ENCODE results near the gene SWSAP1.
A peak's percentile ranks its signal among the peaks of the same experiment; 100 is the strongest.
"Not testable (repeated sequence)": the region's sequence is repeated elsewhere in the genome, so short reads cannot be mapped to it uniquely, and the experiment has no call there.

The SWSAP1 gene

DNA sequence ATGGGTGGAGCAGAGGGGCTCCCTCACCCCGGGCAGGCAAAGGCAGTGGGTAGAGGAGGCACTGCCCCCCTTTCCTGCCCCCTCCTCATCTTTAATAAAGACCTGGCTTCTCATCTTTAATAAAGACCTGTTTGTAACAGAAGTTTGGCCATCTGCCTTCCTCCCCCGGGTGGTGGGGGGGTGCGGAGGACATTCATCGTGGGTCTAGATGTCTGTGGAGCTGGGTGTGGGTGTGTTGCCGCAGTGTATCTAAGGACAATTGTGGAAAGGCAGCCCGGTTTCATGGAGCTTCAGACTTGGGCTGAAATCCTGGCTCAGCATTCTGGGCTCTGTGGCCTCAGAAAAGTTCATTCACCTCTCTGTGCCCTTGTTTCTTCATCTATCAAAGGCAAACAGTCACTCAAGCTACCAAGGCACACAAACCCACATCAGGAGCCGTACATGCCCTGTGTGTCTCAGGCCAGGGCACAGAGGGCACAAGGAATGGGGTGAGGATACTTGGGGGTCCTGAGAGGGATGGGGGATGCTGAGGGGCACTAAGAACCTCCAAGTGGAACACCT is 8.8 kb upstream of the SWSAP1 start:
- Histone ChIP-seq H3K9me3 (ENCODE audit: control insufficient read depth in 2 of 2, low read length in 2 of 2) (no peaks in the 10 kb centered on the region), H3K27me3 (ENCODE audit: control insufficient read depth in 1 of 2, insufficient read depth in 2 of 2, low read length in 2 of 2) (no peaks in the 10 kb centered on the region), H3K36me3 (ENCODE audit: control insufficient read depth in 2 of 2, insufficient read depth in 2 of 2, low read length in 2 of 2) (peaks cover 14 to 24% of the 10 kb centered on the region in 2 donors), H3K4me3 (ENCODE audit: low read length in 2 of 2) (no peak overlapping the region), H3K4me1 (ENCODE audit: control insufficient read depth, insufficient read depth, low read length) (no peaks in the 10 kb centered on the region), H3K27ac (ENCODE audit: low read length) (no peak overlapping the region), H3K9ac (ENCODE audit: low read length in 2 of 2) (no peak overlapping the region)

DNA sequence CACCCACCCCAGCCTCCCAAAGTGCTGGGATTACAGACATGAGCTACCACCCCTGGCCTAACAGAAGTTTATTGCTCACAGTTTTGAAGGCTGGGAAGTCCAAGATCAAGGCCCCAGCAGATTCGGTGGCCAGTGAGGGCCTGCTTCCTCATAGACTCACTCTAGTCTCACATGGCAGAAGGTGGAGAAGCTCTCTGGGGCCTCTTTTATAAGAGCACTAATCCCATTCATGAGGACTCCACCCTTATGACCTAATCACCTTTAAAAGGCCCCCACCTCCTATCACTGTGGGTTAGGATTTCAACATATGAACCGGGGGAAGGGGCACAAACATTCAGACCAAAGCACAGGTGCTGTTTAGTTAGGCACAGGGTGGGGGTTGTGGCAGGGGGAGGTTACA is 6.9 kb upstream of the SWSAP1 start:
- Histone ChIP-seq H3K4me1 (ENCODE audit: control insufficient read depth, insufficient read depth, low read length) (no peaks in the 10 kb centered on the region), H3K4me3 (ENCODE audit: low read length in 2 of 2) (no peak overlapping the region), H3K9me3 (ENCODE audit: control insufficient read depth in 2 of 2, low read length in 2 of 2) (no peaks in the 10 kb centered on the region), H3K36me3 (ENCODE audit: control insufficient read depth in 2 of 2, insufficient read depth in 2 of 2, low read length in 2 of 2) (peaks cover 11 to 14% of the 10 kb centered on the region in 2 donors), H3K9ac (ENCODE audit: low read length in 2 of 2) (no peak overlapping the region), H3K27ac (ENCODE audit: low read length) (no peak overlapping the region), H3K27me3 (ENCODE audit: control insufficient read depth in 1 of 2, insufficient read depth in 2 of 2, low read length in 2 of 2) (no peaks in the 10 kb centered on the region)

DNA sequence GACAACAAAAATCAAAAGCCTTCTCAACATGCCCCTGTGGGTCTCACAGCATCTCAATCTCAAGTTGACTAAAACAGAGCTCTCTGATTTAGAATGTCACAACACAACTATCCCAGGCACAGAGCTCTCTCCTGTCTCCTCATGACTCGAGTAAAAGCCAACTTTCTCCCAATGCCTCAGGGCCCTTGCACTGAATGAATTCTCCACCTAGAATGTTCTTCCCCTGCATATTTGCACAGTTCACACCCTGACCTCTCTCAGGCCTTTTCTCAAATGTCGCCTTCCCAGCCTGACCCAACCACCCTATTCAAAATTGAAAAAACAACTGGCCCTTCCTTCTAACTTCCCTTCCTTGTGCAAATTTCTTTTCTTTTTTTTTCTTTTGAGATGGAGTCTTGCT is 3.7 kb upstream of the SWSAP1 start:
- Histone ChIP-seq H3K36me3 (ENCODE audit: control insufficient read depth in 2 of 2, insufficient read depth in 2 of 2, low read length in 2 of 2) (peaks cover 0 to 2% of the 10 kb centered on the region in 2 donors), H3K9me3 (ENCODE audit: control insufficient read depth in 2 of 2, low read length in 2 of 2) (no peaks in the 10 kb centered on the region), H3K27ac (ENCODE audit: low read length) (no peak overlapping the region)

DNA sequence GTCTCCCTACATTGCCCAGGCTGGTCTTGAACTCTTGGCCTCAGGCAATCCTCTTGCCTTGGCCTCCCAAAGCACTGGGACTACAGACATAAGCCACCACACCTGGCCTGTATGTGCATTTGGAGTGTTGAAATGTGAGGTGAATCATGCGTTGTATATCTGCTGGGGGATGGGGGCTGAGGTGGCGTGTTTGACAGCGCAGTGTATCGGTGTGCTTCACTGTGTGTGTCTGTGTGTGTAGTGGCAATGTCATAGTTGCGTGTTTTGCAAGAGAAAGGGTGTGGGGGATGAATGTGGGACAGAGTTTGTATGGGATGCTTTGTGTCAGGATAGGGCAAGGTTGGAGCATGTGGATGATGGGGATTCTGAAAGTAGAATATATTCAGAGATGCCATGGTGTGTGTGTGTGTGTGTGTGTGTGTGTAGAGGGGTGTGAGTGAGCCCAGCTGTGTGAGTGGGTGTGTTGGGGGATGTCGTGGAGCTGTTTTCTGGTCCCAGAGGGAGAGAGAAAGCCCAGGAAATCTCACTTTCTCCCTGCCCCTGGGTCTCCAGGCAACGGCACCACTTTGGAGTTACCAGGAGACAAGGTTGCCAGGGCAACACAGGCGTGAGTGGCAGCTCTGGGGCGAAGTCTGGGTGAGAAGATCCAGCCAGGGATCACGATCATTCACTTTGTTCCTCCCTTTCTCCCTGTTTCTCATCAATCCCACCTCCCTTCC is 1.1 kb upstream of the SWSAP1 start:
- no peaks in the 10 kb centered on the region for H3K27me3 ChIP-seq (ENCODE audit: control insufficient read depth in 1 of 2, insufficient read depth in 2 of 2, low read length in 2 of 2)
- no peaks in the 10 kb centered on the region for H3K36me3 ChIP-seq (ENCODE audit: control insufficient read depth in 2 of 2, insufficient read depth in 2 of 2, low read length in 2 of 2)
- no peak overlapping the region for H3K27ac ChIP-seq (ENCODE audit: low read length)
- peaks cover 36% of the 10 kb centered on the region for H3K4me1 ChIP-seq (ENCODE audit: control insufficient read depth, insufficient read depth, low read length)
- H3K4me3 ChIP-seq (ENCODE audit: low read length in 2 of 2), result no peak overlapping the region
- no peaks in the 10 kb centered on the region for H3K9me3 ChIP-seq (ENCODE audit: control insufficient read depth in 2 of 2, low read length in 2 of 2)
- H3K9ac ChIP-seq (ENCODE audit: low read length in 2 of 2), result no peak overlapping the region

More for the DNA sequence above, 3.7 kb upstream of the SWSAP1 start:
- H3K4me3 ChIP-seq (ENCODE audit: low read length in 2 of 2), result no peak overlapping the region
- no peak overlapping the region for H3K9ac ChIP-seq (ENCODE audit: low read length in 2 of 2)
- no peaks in the 10 kb centered on the region for H3K27me3 ChIP-seq (ENCODE audit: control insufficient read depth in 1 of 2, insufficient read depth in 2 of 2, low read length in 2 of 2)
- peaks cover 16% of the 10 kb centered on the region for H3K4me1 ChIP-seq (ENCODE audit: control insufficient read depth, insufficient read depth, low read length)

DNA sequence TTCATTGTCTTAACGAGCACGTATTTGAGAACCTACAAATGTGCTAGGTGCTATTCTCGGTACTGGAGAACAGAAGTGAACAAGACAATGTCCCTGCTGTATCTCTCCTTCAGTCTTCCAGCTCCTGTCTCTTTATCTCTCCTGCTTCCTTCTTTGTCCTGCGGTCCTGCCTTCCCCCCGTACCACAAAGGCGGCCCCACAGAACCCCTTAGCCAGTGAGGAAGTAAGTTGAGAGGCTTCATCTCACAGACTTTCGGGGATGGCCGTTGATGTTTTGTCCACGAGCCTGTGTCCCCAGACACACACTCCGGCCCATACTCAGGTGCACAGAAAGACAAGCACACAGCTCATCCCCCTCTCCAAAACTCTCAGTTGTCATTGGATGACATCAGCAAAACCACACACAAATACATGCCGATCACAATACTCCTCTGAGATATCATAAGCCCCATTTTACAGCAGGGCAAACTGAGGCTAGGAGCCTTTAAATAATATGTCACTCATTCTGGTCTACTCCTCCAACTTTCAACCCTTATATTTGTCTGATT is 507 bp upstream of the SWSAP1 start:
- peak overlapping the region; percentile 60 to 90 for H3K4me3 ChIP-seq (ENCODE audit: low read length in 2 of 2)
- H3K27ac ChIP-seq (ENCODE audit: low read length), result peak overlapping the region; percentile 94
- no peaks in the 10 kb centered on the region for H3K27me3 ChIP-seq (ENCODE audit: control insufficient read depth in 1 of 2, insufficient read depth in 2 of 2, low read length in 2 of 2)
- H3K4me1 ChIP-seq (ENCODE audit: control insufficient read depth, insufficient read depth, low read length), result peaks cover 39% of the 10 kb centered on the region
- H3K36me3 ChIP-seq (ENCODE audit: control insufficient read depth in 2 of 2, insufficient read depth in 2 of 2, low read length in 2 of 2), result no peaks in the 10 kb centered on the region
- peak overlapping the region; percentile 48 to 68 for H3K9ac ChIP-seq (ENCODE audit: low read length in 2 of 2)
- no peaks in the 10 kb centered on the region for H3K9me3 ChIP-seq (ENCODE audit: control insufficient read depth in 2 of 2, low read length in 2 of 2)

DNA sequence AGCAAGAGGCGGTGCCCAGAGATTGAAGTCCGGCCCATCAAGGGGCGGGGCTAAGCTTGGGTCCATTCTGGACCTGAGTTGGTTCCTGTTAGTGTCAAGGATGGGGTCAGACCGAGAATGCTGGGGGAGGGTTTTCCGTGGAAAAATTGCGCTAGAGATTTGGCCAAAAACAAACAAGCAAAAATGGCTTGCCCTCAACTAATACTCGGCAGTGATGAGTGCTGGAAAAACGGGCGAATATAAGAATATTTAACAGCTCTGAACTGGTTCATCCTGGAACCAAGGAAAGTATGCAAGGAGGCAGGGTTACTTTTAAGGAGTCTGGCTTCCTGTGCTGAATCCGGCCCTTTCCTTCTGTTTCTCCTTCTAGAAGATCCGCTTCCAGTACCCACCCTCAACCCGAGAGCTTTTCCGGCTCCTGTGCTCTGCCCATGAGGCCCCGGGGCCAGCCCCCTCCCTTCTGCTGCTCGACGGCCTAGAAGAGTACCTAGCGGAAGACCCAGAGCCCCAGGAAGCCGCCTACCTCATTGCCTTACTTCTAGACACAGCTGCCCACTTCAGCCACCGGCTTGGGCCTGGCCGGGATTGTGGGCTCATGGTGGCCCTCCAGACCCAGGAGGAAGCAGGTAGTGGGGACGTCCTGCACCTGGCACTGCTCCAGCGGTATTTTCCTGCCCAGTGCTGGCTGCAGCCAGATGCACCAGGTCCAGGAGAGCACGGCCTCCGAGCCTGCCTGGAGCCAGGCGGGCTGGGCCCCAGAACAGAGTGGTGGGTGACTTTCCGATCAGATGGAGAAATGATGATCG is 880 bp downstream of the SWSAP1 start:
- H3K4me1 ChIP-seq (ENCODE audit: control insufficient read depth, insufficient read depth, low read length), result peaks cover 42% of the 10 kb centered on the region
- H3K27ac ChIP-seq (ENCODE audit: low read length), result peak overlapping the region; percentile 94
- H3K4me3 ChIP-seq (ENCODE audit: low read length in 2 of 2), result peak overlapping the region; percentile 51 to 90
- peak overlapping the region; percentile 64 to 82 for H3K9ac ChIP-seq (ENCODE audit: low read length in 2 of 2)
- H3K27me3 ChIP-seq (ENCODE audit: control insufficient read depth in 1 of 2, insufficient read depth in 2 of 2, low read length in 2 of 2), result no peaks in the 10 kb centered on the region
- H3K36me3 ChIP-seq (ENCODE audit: control insufficient read depth in 2 of 2, insufficient read depth in 2 of 2, low read length in 2 of 2), result no peaks in the 10 kb centered on the region
- H3K9me3 ChIP-seq (ENCODE audit: control insufficient read depth in 2 of 2, low read length in 2 of 2), result no peaks in the 10 kb centered on the region

DNA sequence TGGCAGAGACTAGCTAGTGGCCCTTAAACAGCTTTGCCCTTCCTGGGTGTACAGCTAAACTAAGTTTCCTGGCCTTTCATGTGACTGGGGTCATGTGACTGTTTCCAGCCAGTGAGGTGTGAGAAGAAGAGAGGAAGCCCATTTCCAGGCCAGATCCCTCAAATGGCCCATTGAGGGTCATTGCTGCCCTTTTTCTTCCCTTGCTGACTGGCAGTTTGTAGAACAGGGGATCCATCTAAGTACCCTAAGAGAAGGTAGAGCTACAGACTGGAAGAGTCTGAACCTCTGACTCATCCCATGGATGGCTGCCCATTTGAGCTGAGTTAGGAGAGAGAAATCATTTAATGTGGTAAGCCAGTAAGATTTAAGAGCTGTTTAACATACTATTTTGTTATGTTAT is 2.8 kb downstream of the SWSAP1 start:
- Histone ChIP-seq H3K27ac (ENCODE audit: low read length) (peak overlapping the region; percentile 31), H3K4me1 (ENCODE audit: control insufficient read depth, insufficient read depth, low read length) (peaks cover 57% of the 10 kb centered on the region), H3K9me3 (ENCODE audit: control insufficient read depth in 2 of 2, low read length in 2 of 2) (no peaks in the 10 kb centered on the region), H3K4me3 (ENCODE audit: low read length in 2 of 2) (peak overlapping the region in 1 of 2 donors; percentile 31), H3K27me3 (ENCODE audit: control insufficient read depth in 1 of 2, insufficient read depth in 2 of 2, low read length in 2 of 2) (peaks cover 6% of the 10 kb centered on the region in 2 donors), H3K36me3 (ENCODE audit: control insufficient read depth in 2 of 2, insufficient read depth in 2 of 2, low read length in 2 of 2) (no peaks in the 10 kb centered on the region), H3K9ac (ENCODE audit: low read length in 2 of 2) (no peak overlapping the region)

DNA sequence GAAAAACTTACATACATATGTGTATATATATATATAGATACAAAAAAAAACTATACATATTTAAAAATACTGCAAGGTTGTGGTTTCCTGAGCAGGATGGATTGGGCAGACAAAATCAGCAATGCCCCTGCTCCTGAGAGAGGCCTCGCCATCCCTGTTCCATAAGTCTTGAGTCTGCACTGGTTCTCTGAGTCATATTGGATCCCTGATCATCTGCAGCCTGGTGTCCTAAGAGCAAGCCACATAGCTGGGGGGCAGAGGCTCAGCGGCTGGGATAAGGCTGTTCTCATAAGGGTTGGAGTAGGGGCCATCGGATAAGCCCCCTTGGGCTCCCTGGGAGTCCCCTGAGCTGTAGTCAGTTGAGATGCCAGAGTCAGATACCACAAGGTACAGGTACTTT is 3.3 kb downstream of the SWSAP1 start:
- no peaks in the 10 kb centered on the region for H3K36me3 ChIP-seq (ENCODE audit: control insufficient read depth in 2 of 2, insufficient read depth in 2 of 2, low read length in 2 of 2)
- H3K27ac ChIP-seq (ENCODE audit: low read length), result no peak overlapping the region
- H3K9ac ChIP-seq (ENCODE audit: low read length in 2 of 2), result no peak overlapping the region
- peaks cover 9% of the 10 kb centered on the region in 2 donors for H3K27me3 ChIP-seq (ENCODE audit: control insufficient read depth in 1 of 2, insufficient read depth in 2 of 2, low read length in 2 of 2)
- no peak overlapping the region for H3K4me3 ChIP-seq (ENCODE audit: low read length in 2 of 2)
- H3K9me3 ChIP-seq (ENCODE audit: control insufficient read depth in 2 of 2, low read length in 2 of 2), result no peaks in the 10 kb centered on the region
- peaks cover 58% of the 10 kb centered on the region for H3K4me1 ChIP-seq (ENCODE audit: control insufficient read depth, insufficient read depth, low read length)

DNA sequence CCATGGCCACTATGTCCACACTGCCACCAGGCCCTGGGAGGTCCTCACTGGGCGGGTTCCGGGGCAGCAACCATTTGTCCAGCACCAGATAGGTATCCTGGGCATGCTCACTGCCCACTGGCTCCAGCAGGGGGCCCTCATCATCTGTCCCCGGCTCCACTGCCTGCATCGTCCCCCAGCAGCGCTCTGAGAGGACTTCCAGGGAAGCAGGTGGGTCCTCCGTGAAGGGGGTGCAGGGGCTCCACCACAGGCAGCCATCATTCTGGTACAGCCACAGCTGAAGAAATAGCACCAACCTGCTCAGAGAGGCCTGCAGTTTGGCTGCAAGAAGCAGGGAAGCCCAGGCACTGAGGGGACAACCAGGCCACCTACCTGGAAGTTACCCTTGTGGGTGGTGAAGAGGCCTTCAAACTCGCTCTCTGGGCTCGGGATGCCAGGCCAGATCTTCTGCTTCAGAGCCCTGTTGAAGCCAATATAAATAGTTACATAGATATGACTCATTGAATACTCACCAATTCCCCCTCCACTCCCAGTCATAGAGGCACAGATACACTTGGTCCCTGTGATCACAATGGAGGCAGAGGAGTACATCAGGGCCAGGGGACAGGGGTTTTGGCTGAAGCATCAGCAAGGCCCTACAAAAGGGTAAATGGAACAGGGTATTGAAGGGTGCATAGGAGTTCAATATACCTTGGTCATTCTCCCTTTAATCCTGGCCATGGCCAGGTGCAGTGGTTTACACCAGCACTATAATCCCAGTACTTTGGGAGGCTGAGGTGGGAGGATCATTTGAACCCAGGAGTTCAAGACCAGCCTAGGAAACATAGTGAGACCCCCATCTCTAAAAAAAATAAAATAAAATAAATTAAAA is 4.1 kb downstream of the SWSAP1 start:
- Histone ChIP-seq H3K27me3 (ENCODE audit: control insufficient read depth in 1 of 2, insufficient read depth in 2 of 2, low read length in 2 of 2) (peaks cover 14 to 17% of the 10 kb centered on the region in 2 donors), H3K9ac (ENCODE audit: low read length in 2 of 2) (no peak overlapping the region), H3K4me1 (ENCODE audit: control insufficient read depth, insufficient read depth, low read length) (peaks cover 64% of the 10 kb centered on the region), H3K36me3 (ENCODE audit: control insufficient read depth in 2 of 2, insufficient read depth in 2 of 2, low read length in 2 of 2) (no peaks in the 10 kb centered on the region), H3K27ac (ENCODE audit: low read length) (no peak overlapping the region), H3K4me3 (ENCODE audit: low read length in 2 of 2) (no peak overlapping the region), H3K9me3 (ENCODE audit: control insufficient read depth in 2 of 2, low read length in 2 of 2) (no peaks in the 10 kb centered on the region)

DNA sequence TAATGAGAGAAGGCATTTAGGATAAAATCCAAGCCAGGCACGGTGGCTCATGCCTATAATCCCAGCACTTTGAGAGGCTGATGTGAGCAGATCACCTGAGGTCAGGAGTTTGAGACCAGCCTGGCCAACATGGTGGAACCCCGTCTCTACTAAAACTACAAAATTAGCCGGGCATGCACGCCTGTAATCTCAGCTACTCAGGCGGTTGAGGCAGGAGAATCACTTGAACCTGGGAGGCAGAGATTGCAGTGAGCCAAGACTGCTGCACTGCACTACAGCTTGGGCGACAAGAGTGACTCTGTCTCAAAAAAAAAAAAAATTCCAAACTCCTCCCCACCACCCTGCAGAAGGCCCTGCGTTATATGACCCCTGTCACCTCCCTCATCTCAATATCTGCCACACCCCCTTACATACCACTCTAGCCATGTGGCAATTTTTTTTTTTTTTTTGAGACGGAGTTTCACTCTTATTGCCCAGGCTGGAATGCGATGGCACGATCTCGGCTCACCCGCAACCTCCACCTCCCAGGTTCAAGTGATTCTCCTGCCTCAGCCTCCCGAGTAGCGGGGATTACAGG is 4.9 kb downstream of the SWSAP1 start:
- H3K9ac ChIP-seq (ENCODE audit: low read length in 2 of 2); H3K4me3 ChIP-seq (ENCODE audit: low read length in 2 of 2); H3K36me3 ChIP-seq (ENCODE audit: control insufficient read depth in 2 of 2, insufficient read depth in 2 of 2, low read length in 2 of 2); H3K9me3 ChIP-seq (ENCODE audit: control insufficient read depth in 2 of 2, low read length in 2 of 2); H3K27ac ChIP-seq (ENCODE audit: low read length): not testable (repeated sequence)
- Histone ChIP-seq H3K4me1 (ENCODE audit: control insufficient read depth, insufficient read depth, low read length) (peaks cover 59% of the 10 kb centered on the region), H3K27me3 (ENCODE audit: control insufficient read depth in 1 of 2, insufficient read depth in 2 of 2, low read length in 2 of 2) (peaks cover 19 to 23% of the 10 kb centered on the region in 2 donors)

All from stomach smooth muscle (tissue), 2 donors.